Right hindlimb (tissue), 1 donor: ENCODE measurements around the gene STX10.
"Not testable (repeated sequence)": the region's sequence is repeated elsewhere in the genome, so short reads cannot be mapped to it uniquely, and the experiment has no call there.

Experiments
- DNase-seq: peaks from one replicate; pipeline ENCODE4 v3.0.0-alpha.2; 2018

STX10 gene

GRCh38 chr19:13150187-13150930, at the start of gene STX10, which contains the start of gene IER2:
TSS of gene STX10 (minus strand) at chr19:13150375. CDS start at chr19:13150173, 202 bp downstream.
TSS of gene IER2 (plus strand) at chr19:13150411. CDS start at chr19:13153187, 2,776 bp downstream.
- peak; percentile 96 for DNase-seq

GRCh38 chr19:13198634-13199033, 48.5 kb upstream of the STX10 start:
- DNase-seq: no peak

- no peak for DNase-seq
These were observed 45.5 kb upstream of the STX10 start for GRCh38 chr19:13195678-13196077.

GRCh38 chr19:13190781-13191540, 40.8 kb upstream of the STX10 start:
- no peak for DNase-seq

GRCh38 chr19:13189600-13189999, 39.4 kb upstream of the STX10 start:
- no peak for DNase-seq

GRCh38 chr19:13187419-13187818, 37.2 kb upstream of the STX10 start:
- DNase-seq: no peak

GRCh38 chr19:13186688-13187087, 36.5 kb upstream of the STX10 start:
- DNase-seq: not testable (repeated sequence)

- DNase-seq: not testable (repeated sequence)
These were observed 35.8 kb upstream of the STX10 start for GRCh38 chr19:13185763-13186657.

GRCh38 chr19:13184926-13185325, 34.8 kb upstream of the STX10 start:
- DNase-seq: not testable (repeated sequence)

GRCh38 chr19:13181747-13182388, 31.7 kb upstream of the STX10 start:
- peak; percentile 86 for DNase-seq

DNA sequence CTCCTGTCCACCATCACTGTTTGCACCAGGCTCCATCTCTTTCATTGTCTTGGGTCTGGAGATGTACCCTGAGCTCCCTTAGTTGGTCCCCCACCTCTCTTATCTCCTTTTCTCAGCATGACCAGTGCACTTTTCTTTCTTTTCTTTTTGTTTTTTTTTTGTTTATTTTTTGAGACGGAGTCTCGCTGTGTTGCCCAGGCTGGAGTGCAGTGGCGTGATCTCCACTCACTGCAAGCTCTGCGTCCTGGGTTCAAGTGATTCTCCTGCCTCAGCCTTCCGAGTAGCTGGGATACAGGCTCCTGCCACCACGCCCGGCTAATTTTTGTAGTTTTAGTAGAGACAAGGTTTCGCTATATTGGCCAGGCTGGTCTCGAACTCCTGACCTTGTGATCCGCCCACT, 28.1 kb upstream of the STX10 start:
- not testable (repeated sequence) for DNase-seq

- not testable (repeated sequence) for DNase-seq
These were observed 27.4 kb upstream of the STX10 start for GRCh38 chr19:13177584-13177983.

DNA sequence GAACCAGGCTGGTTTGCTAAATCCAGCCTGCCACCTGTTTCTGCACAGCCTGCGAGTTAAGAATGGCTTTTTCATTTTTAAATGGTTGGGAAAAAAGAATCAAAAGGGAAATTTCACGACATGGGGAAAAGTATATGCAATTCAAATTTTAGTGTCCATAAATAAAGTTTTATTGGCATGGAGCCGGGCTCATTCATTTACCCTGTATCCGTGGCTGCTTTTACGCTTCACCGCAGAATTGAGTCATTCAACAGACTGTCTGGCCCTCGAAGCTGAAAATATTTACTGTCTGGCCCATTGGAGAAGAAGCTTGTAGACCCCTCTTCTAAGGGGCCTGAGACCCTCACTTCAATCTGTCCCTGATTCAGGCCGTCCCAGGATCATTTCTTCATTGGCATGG, 26.2 kb upstream of the STX10 start:
- DNase-seq: no peak

- no peak for DNase-seq
These were observed 23.1 kb upstream of the STX10 start for GRCh38 chr19:13173139-13173737.

- peak; percentile 63 for DNase-seq
These were observed 22.4 kb upstream of the STX10 start for GRCh38 chr19:13172346-13173138.

- DNase-seq: no peak
These were observed 21.0 kb upstream of the STX10 start for GRCh38 chr19:13171146-13171545.

GRCh38 chr19:13169769-13170168, 19.6 kb upstream of the STX10 start:
- DNase-seq: no peak

GRCh38 chr19:13166151-13166550, 16.0 kb upstream of the STX10 start:
- DNase-seq: not testable (repeated sequence)

GRCh38 chr19:13165162-13165997, 15.2 kb upstream of the STX10 start:
- DNase-seq: no peak
